GM10248 (cell line): ENCODE results near the gene RAX.

Experiments used
- CTCF ChIA-PET: fragments of 300-600 bp; sonication (Branson Sonifier 250); formaldehyde crosslinking; extraction: SDS; loops from one replicate; lab custom pipeline; 2021; ENCODE audit warnings: antibody characterized with exemption; lab: Yijun Ruan, JAX
- POLR2A ChIA-PET: fragments of 350-650 bp; sonication (Branson Sonifier 250); formaldehyde crosslinking; extraction: SDS; loops from one replicate; lab custom pipeline; 2020; ENCODE audit warnings: antibody characterized with exemption; lab: Yijun Ruan, JAX
- DNase-seq: peaks from one replicate; pipeline ENCODE4 v3.0.0; 2012; ENCODE audit errors: extremely low spot score
- TF ChIP-seq, protein P1 (sequence below): IDR thresholded peaks from 2 replicates; pipeline ENCODE4 v1.5.1; 2012; ENCODE audit warnings: mild to moderate bottlenecking, low read depth; ENCODE audit errors: extremely low read depth, missing control alignments, control extremely low read depth

The RAX gene

DNA sequence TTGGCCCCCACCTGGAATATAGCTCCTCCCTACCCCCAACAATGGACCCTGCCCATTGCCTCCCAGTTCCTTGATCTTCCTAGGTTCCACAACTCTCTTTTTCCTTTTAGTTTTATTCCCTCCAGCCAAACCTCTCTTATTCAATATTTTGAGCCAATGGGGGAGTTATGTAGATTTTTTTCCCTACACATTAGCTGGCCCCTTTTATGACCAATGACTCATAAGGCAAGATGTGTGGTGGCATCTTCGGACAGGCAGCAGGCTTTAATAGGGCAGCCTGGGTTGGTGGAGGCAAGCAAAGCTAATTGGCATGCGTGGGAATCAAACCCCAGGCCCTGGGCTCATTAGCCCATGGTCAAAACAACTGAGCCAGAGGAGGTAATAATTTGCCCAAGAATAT, 44.1 kb downstream of the RAX start:
- ChIA-PET CTCF (interaction anchor here (1.3 to 2.9 kb wide), 4 partner anchors 15 to 174 kb away, joined by 3 to 10 read pairs (median 5); no protein-coding TSS in a partner anchor), POLR2A (no interaction called here)

DNA sequence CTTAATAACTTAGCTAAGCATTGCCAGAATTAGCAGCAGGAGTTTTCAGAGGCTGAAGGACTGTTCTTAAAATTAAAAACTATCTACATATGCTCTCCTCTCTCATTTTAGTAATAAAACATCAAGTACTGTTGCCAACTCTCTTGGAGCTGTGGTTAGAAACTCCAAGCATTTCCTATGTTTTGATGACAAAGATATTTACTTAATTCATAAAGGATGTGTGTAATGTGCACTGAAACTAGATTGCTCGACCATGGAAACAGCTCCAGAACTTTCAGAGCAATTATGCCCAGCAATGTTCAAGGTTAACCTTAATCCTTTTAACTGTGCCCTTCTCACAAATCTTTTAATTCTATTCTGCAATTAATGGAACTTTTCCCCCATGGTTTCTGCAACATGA, 44.9 kb downstream of the RAX start:
- TF ChIP-seq, protein P1, sequence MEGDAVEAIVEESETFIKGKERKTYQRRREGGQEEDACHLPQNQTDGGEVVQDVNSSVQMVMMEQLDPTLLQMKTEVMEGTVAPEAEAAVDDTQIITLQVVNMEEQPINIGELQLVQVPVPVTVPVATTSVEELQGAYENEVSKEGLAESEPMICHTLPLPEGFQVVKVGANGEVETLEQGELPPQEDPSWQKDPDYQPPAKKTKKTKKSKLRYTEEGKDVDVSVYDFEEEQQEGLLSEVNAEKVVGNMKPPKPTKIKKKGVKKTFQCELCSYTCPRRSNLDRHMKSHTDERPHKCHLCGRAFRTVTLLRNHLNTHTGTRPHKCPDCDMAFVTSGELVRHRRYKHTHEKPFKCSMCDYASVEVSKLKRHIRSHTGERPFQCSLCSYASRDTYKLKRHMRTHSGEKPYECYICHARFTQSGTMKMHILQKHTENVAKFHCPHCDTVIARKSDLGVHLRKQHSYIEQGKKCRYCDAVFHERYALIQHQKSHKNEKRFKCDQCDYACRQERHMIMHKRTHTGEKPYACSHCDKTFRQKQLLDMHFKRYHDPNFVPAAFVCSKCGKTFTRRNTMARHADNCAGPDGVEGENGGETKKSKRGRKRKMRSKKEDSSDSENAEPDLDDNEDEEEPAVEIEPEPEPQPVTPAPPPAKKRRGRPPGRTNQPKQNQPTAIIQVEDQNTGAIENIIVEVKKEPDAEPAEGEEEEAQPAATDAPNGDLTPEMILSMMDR: no peak
- POLR2A ChIA-PET: no interaction called here
- CTCF ChIA-PET: interaction anchor here (1.5 to 2.5 kb wide), 3 partner anchors 19 to 175 kb away, joined by 3 to 7 read pairs (median 7); no protein-coding TSS in a partner anchor

More for the DNA sequence above, 44.1 kb downstream of the RAX start:
- DNase-seq: no peak
- TF ChIP-seq, protein P1: no peak

DNA sequence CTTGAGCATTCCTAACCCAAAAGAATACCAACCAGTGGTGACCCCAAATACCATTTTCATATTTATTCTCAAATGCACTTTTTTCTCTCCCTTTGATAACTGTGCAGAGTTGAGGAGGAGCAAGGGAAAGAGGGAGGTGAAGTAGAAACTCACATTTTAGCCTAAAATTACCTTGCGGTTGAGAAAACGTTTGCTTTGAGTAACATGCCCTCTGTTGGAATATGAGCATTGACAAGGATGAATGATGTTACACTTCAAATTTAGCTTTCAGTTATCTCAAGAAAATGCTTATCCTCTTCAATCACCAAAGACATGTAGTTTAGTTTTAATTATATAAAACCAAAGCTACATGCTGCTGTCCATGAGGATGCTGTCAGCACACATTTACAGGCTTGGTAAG, 50.9 kb downstream of the RAX start:
- ChIA-PET CTCF (interaction anchor here (0.9 to 1.7 kb wide), 2 partner anchors 8 to 32 kb away, joined by 3 read pairs; no protein-coding TSS in a partner anchor), POLR2A (no interaction called here)
- no peak for DNase-seq
- TF ChIP-seq, protein P1: no peak

More for the DNA sequence above, 44.9 kb downstream of the RAX start:
- DNase-seq: no peak

DNA sequence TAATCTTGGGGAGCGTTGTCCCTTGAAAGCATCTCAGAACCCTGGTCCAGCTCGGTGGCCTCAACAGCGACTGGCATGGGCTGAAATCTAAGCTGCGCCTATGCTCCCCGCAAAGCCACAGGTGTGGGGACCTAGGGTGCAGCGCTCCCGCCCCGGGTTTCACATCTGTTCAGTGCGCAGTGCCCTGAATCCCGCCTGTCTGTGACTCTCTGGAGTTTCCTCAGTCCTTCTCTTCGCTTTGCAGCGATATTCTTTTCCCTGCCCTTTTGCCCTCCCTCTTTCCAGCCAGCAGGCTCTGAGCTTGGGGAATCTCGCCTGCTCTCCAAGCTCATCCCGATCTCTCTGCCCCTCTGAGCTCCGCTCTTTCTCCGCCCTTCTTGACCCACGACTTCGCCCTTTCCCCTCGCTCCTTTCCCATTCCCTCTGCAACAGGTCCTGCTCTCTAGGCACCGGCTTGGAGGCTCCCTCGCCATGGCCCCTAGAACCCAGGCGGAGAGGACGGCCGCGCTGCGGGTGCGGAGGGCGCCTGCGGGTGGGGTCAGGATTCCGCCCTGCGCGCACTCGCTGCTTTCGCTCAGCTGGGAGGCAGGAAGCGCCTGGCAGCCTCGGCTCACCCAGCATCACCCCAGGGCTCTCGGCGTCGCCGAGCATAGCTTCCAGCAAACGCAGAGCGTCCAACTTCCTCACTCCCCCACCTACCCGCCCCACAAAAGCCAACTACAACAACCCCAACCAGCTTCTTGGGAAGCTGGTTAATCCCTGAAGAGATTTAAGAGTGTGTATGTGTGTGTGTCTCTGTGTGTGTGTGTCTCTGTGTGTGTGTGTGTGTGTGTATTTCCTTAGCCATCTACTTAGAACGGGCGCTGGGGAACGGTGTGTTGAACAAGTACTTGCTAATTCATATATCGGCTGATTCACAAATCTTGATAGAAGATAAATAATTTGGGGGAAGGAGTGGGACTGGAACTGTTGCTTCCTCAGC, 52.2 kb downstream of the RAX start:
- TF ChIP-seq, protein P1: no peak
- CTCF ChIA-PET: interaction anchor here (0.9 to 1.1 kb wide), 2 partner anchors 28 to 33 kb away, joined by 3 to 5 read pairs; no protein-coding TSS in a partner anchor

DNA sequence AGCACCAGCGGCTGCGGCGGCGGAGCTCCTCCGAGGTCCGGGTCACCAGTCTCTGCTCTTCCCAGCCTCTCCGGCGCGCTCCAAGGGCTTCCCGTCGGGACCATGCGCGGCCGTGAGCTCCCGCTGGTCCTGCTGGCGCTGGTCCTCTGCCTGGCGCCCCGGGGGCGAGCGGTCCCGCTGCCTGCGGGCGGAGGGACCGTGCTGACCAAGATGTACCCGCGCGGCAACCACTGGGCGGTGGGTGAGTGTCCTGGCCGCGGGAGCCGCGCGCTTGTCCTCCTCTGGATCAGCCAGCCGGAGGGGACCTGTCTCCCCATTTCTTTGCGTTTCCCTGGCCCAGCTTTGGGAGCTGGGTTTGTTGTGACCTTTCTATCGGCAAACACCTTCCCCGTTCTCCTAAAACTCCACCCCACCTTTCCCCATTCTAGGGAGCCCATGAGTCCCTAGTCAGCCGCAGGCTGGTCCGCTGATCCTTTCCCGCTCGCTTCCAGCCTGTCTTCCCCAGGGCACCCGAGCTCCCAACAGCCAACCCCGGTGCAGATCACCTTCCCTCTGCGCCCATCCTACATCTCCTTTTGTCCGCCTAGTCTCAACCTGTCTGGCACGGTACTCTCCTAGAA, 53.0 kb downstream of the RAX start:
- CTCF ChIA-PET: no interaction called here
- peak; percentile 22 for DNase-seq
- POLR2A ChIA-PET: no interaction called here
- TF ChIP-seq, protein P1: no peak

More for the DNA sequence above, 52.2 kb downstream of the RAX start:
- POLR2A ChIA-PET: no interaction called here
- DNase-seq: no peak

DNA sequence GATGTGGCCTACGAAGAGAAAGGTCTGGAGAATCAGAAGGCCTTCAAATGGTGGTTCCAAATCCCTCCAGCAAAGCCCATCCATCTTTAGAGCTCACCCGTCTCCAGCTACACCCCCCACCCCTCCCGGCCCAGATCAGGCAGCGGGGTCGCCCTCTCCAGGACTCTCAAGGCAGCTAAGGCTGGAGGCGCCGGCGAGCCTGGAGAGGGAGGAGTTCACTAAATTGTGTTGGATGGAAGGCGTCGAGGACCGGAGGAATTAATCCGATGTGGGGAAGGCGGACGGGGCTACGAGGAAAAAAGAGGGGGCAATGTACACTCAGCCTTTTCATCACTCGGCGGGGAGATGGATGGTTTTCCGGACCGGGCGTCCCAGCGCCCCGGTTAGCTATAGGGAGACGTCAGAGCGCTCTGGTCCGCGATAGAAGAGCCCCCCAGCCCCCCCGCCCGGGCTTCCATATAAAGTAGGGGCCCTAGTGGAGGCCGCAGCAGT, 53.5 kb downstream of the RAX start, which contains the start of gene GRP:
Gene GRP, plus strand, starts transcription at position 487 of the 492 bp plus-strand sequence. CDS start 108 bp downstream, outside the sequence.
- CTCF ChIA-PET: no interaction called here
- no peak for DNase-seq
- TF ChIP-seq, protein P1: no peak
- POLR2A ChIA-PET: no interaction called here
